Osteoblast (primary cell): ENCODE data around the gene LCNL1. TPM values are rescaled to one million over a fixed set of nuclear protein-coding genes. Genes with fewer than 3 reads are reported as not detected.
A peak's percentile ranks its signal among the peaks of the same experiment; 100 is the strongest.

Experiments
- DNase-seq: peaks from one replicate; pipeline ENCODE4 v3.0.0; 2011; ENCODE audit warnings: low spot score, mixed read lengths; ENCODE audit not compliant: insufficient read length; ENCODE audit errors: missing footprints
- H2AFZ ChIP-seq: 2 replicates; pipeline ENCODE4 v1.6.0; 2011; ENCODE audit warnings: mild to moderate bottlenecking, low read length
- H3K27ac ChIP-seq: 2 replicates; pipeline ENCODE4 v1.5.1; 2011; ENCODE audit warnings: mild to moderate bottlenecking, low read depth, low read length, moderate library complexity
- H3K27me3 ChIP-seq: 2 replicates; pipeline ENCODE4 v1.6.0; 2012; ENCODE audit warnings: mild to moderate bottlenecking, control low read depth, inconsistent platforms, low read length, moderate library complexity; ENCODE audit not compliant: insufficient read depth
- H3K36me3 ChIP-seq: 2 replicates; pipeline ENCODE4 v1.5.1; 2011; ENCODE audit warnings: mild to moderate bottlenecking, low read length, control low read depth, moderate library complexity; ENCODE audit not compliant: insufficient read depth
- H3K4me1 ChIP-seq: 2 replicates; pipeline ENCODE4 v1.5.1; 2011; ENCODE audit warnings: mild to moderate bottlenecking, low read length, control low read depth, moderate library complexity; ENCODE audit not compliant: insufficient read depth
- H3K4me2 ChIP-seq: 2 replicates; pipeline ENCODE4 v1.6.0; 2011; ENCODE audit warnings: mild to moderate bottlenecking, low read length; ENCODE audit not compliant: insufficient read depth
- H3K4me3 ChIP-seq: fragments of 200-600 bp; sonication (generic); 3 replicates; pipeline ENCODE4 v1.5.1; 2012; ENCODE audit warnings: mild to moderate bottlenecking, low read length, inconsistent platforms; ENCODE audit not compliant: insufficient read depth
- H3K79me2 ChIP-seq: 2 replicates; pipeline ENCODE4 v1.6.0; 2012; ENCODE audit warnings: mild to moderate bottlenecking, low read length, control low read depth, inconsistent platforms; ENCODE audit not compliant: insufficient read depth
- H3K9me3 ChIP-seq: 2 replicates; pipeline ENCODE4 v1.5.1; 2011; ENCODE audit warnings: low read depth, low read length, control low read depth
- H4K20me1 ChIP-seq: 2 replicates; pipeline ENCODE4 v1.6.0; 2012; ENCODE audit warnings: mild to moderate bottlenecking, low read length, control low read depth; ENCODE audit not compliant: insufficient read depth
- CTCF ChIP-seq: IDR thresholded peaks from 2 replicates; pipeline ENCODE4 v1.5.1; 2011; ENCODE audit warnings: mild to moderate bottlenecking, low read depth, low read length, moderate library complexity; ENCODE audit errors: extremely low read depth
- total RNA-seq: library from RNA; depleted of rRNA; stranded (reverse); fragments of >200 nt; gene quantifications from 2 replicates; pipeline ENCODE4 v1.2.3, GENCODE V29; 2012

Gene LCNL1
- total RNA-seq, 1 donor, result 5.4 TPM

GRCh38 chr9:136941231-136942111 lies 41.3 kb upstream of the LCNL1 start:
- no peaks in the 10 kb centered on the region for H3K9me3 ChIP-seq
- H3K36me3 ChIP-seq, result peaks cover 49% of the 10 kb centered on the region
- H2AFZ ChIP-seq, result no peak overlapping the region
- H3K79me2 ChIP-seq, result peaks cover 39% of the 10 kb centered on the region
- no peaks in the 10 kb centered on the region for H3K27me3 ChIP-seq
- H3K4me1 ChIP-seq, result peaks cover 8% of the 10 kb centered on the region
- H3K27ac ChIP-seq, result no peak overlapping the region
- no peak overlapping the region for H3K4me2 ChIP-seq
- peaks cover 17% of the 10 kb centered on the region for H4K20me1 ChIP-seq
- no peak for TF ChIP-seq CTCF
- no peak overlapping the region for H3K4me3 ChIP-seq
- no peak for DNase-seq

- Histone ChIP-seq H2AFZ (no peak overlapping the region), H3K4me2 (no peak overlapping the region), H3K9me3 (no peaks in the 10 kb centered on the region), H4K20me1 (peaks cover 17% of the 10 kb centered on the region), H3K4me3 (no peak overlapping the region), H3K27ac (no peak overlapping the region), H3K27me3 (no peaks in the 10 kb centered on the region), H3K79me2 (peaks cover 39% of the 10 kb centered on the region), H3K36me3 (peaks cover 49% of the 10 kb centered on the region), H3K4me1 (peaks cover 8% of the 10 kb centered on the region)
- DNase-seq, result peak; percentile 80
- no peak for TF ChIP-seq CTCF
Observed at GRCh38 chr9:136942112-136942880, 40.5 kb upstream of the LCNL1 start.

- Histone ChIP-seq H4K20me1 (peaks cover 17% of the 10 kb centered on the region), H3K4me1 (peaks cover 8% of the 10 kb centered on the region), H3K27me3 (no peaks in the 10 kb centered on the region), H3K27ac (no peak overlapping the region), H3K4me2 (peak overlapping the region; percentile 88), H3K4me3 (peak overlapping the region; percentile 88), H3K36me3 (peaks cover 44% of the 10 kb centered on the region), H3K9me3 (no peaks in the 10 kb centered on the region), H2AFZ (no peak overlapping the region), H3K79me2 (peaks cover 39% of the 10 kb centered on the region)
- TF ChIP-seq CTCF, result no peak
- peak; percentile 83 for DNase-seq
Observed at GRCh38 chr9:136942881-136943230, 39.9 kb upstream of the LCNL1 start.
